GM18517 (cell line): ENCODE results near the gene SRXN1.

Experiments used
- ATAC-seq: cut with Tn5 transposase; IDR thresholded peaks from one replicate; pipeline ENCODE4 v1.9.1; 2021; ENCODE audit warnings: mild to moderate bottlenecking, moderate library complexity; ENCODE audit not compliant: unreplicated experiment

Gene SRXN1

GRCh38 chr20:675453-676314 lies 22.7 kb upstream of the SRXN1 start, which contains the start of gene SCRT2:
TSS of gene SCRT2 (minus strand) at chr20:675802. CDS start at chr20:675601, 201 bp downstream.
- ATAC-seq: no peak

GRCh38 chr20:675033-675452 lies 22.0 kb upstream of the SRXN1 start:
- ATAC-seq: no peak

- no peak for ATAC-seq
These were observed 20.6 kb upstream of the SRXN1 start for GRCh38 chr20:673603-674001.

- ATAC-seq: no peak
These were observed 20.1 kb upstream of the SRXN1 start for GRCh38 chr20:672963-673602.

- ATAC-seq: no peak
These were observed 18.4 kb upstream of the SRXN1 start for GRCh38 chr20:671252-672030.

GRCh38 chr20:669573-669972 lies 16.6 kb upstream of the SRXN1 start:
- no peak for ATAC-seq

- ATAC-seq: no peak
These were observed 15.6 kb upstream of the SRXN1 start for GRCh38 chr20:668638-669037.

GRCh38 chr20:668050-668449 lies 15.1 kb upstream of the SRXN1 start:
- no peak for ATAC-seq

- no peak for ATAC-seq
These were observed 14.5 kb upstream of the SRXN1 start for GRCh38 chr20:667351-668034.

- ATAC-seq: no peak
These were observed 13.9 kb upstream of the SRXN1 start for GRCh38 chr20:666877-667276.

- ATAC-seq: no peak
These were observed 12.3 kb upstream of the SRXN1 start for GRCh38 chr20:665276-665675.

- no peak for ATAC-seq
These were observed 11.6 kb upstream of the SRXN1 start for GRCh38 chr20:664576-664975.

GRCh38 chr20:664151-664550 lies 11.2 kb upstream of the SRXN1 start:
- no peak for ATAC-seq

GRCh38 chr20:663315-664090 lies 10.5 kb upstream of the SRXN1 start:
- no peak for ATAC-seq

GRCh38 chr20:662277-663192 lies 9.5 kb upstream of the SRXN1 start:
- ATAC-seq: no peak

GRCh38 chr20:661474-662270 lies 8.7 kb upstream of the SRXN1 start:
- no peak for ATAC-seq

- no peak for ATAC-seq
These were observed 5.8 kb upstream of the SRXN1 start for GRCh38 chr20:658731-659291.

- ATAC-seq: no peak
These were observed 5.2 kb upstream of the SRXN1 start for GRCh38 chr20:658202-658601.
